Activated T-cell treated with anti-CD3 and anti-CD28 coated beads, Interleukin-2, amount 50 U/mL, for 24 hours (primary cell): ENCODE data around the gene HOXC9.
A peak's percentile ranks its signal among the peaks of the same experiment; 100 is the strongest.

Source experiments
- DNase-seq: peaks from one replicate; pipeline ENCODE4 v3.0.0-alpha.2; 2020
- H3K27ac Mint-ChIP-seq: 2 replicates; pipeline ENCODE4 v1.8.0; 2020; ENCODE audit warnings: mild to moderate bottlenecking, mixed read lengths
- H3K27me3 Mint-ChIP-seq: 2 replicates; pipeline ENCODE4 v1.8.0; 2020; ENCODE audit warnings: mixed read lengths
- H3K36me3 Mint-ChIP-seq: 2 replicates; pipeline ENCODE4 v1.8.0; 2020; ENCODE audit warnings: low read depth, mixed read lengths
- H3K4me1 Mint-ChIP-seq: 2 replicates; pipeline ENCODE4 v1.8.0; 2020; ENCODE audit warnings: low read depth, mixed read lengths
- H3K4me3 Mint-ChIP-seq: 2 replicates; pipeline ENCODE4 v1.8.0; 2020; ENCODE audit warnings: mild to moderate bottlenecking, moderate library complexity, mixed read lengths
- H3K9me3 Mint-ChIP-seq: 2 replicates; pipeline ENCODE4 v1.8.0; 2020; ENCODE audit warnings: mixed read lengths

Gene HOXC9

GRCh38 chr12:53956914-53957536, 42.9 kb upstream of the HOXC9 start:
- Mint-ChIP-seq H3K9me3 (no peaks in the 10 kb centered on the region), H3K4me1 (peaks cover 25% of the 10 kb centered on the region), H3K27ac (no peak overlapping the region), H3K4me3 (no peak overlapping the region), H3K36me3 (no peaks in the 10 kb centered on the region), H3K27me3 (peaks cover 95% of the 10 kb centered on the region)
- no peak for DNase-seq

GRCh38 chr12:53958128-53958527, 41.8 kb upstream of the HOXC9 start:
- Mint-ChIP-seq H3K36me3 (no peaks in the 10 kb centered on the region), H3K9me3 (no peaks in the 10 kb centered on the region), H3K4me1 (peaks cover 20% of the 10 kb centered on the region), H3K4me3 (no peak overlapping the region), H3K27ac (no peak overlapping the region), H3K27me3 (peaks cover 95% of the 10 kb centered on the region)
- DNase-seq, result no peak

GRCh38 chr12:53959314-53959713, 40.6 kb upstream of the HOXC9 start:
- Mint-ChIP-seq H3K4me3 (no peak overlapping the region), H3K36me3 (no peaks in the 10 kb centered on the region), H3K9me3 (no peaks in the 10 kb centered on the region), H3K27ac (no peak overlapping the region), H3K4me1 (peaks cover 22% of the 10 kb centered on the region), H3K27me3 (peaks cover 93% of the 10 kb centered on the region)
- DNase-seq, result no peak

DNA sequence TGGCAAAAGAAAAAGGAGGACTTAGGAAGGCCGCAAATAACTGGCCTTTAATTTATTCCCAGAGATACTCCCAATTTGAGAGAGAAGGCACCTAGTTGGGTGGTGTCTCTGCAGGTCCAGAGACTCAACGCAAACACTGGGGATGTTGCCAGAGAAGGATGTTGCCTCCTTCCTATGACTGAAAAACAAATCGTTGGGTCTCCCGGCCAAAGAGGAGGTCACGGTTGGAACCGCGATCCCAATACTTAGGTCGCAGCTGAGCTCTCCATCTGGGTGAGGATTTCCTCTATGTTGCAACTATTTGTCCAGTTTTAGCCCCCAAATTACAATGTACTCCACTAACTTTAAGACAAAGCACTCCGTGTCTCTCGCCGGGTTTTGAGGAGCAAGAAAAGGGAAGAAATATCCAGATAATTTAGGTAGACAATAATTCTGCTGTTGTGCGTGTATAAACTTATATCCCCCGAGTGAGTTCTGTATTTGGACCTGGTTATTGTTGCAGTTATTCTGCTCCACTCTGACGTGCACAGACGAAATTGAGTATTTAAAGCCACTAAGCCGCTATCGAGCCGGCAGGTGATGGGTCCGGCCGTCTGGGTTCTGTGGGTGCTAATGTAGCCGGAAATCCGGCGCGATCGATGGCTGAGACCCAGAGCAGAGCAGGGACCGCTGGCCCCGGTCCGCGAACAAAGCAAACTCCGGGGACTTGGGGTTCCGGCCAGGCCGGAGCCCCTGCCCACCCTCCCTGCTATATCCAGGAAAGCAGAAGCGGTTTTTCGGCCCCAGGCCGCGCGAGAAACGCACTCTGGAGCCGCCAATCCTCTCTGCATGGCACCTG, 39.6 kb upstream of the HOXC9 start:
- H3K27ac Mint-ChIP-seq, result no peak overlapping the region
- no peak for DNase-seq
- H3K9me3 Mint-ChIP-seq, result no peaks in the 10 kb centered on the region
- H3K27me3 Mint-ChIP-seq, result peaks cover 95% of the 10 kb centered on the region
- H3K4me3 Mint-ChIP-seq, result no peak overlapping the region
- peaks cover 27% of the 10 kb centered on the region for H3K4me1 Mint-ChIP-seq
- no peaks in the 10 kb centered on the region for H3K36me3 Mint-ChIP-seq

DNA sequence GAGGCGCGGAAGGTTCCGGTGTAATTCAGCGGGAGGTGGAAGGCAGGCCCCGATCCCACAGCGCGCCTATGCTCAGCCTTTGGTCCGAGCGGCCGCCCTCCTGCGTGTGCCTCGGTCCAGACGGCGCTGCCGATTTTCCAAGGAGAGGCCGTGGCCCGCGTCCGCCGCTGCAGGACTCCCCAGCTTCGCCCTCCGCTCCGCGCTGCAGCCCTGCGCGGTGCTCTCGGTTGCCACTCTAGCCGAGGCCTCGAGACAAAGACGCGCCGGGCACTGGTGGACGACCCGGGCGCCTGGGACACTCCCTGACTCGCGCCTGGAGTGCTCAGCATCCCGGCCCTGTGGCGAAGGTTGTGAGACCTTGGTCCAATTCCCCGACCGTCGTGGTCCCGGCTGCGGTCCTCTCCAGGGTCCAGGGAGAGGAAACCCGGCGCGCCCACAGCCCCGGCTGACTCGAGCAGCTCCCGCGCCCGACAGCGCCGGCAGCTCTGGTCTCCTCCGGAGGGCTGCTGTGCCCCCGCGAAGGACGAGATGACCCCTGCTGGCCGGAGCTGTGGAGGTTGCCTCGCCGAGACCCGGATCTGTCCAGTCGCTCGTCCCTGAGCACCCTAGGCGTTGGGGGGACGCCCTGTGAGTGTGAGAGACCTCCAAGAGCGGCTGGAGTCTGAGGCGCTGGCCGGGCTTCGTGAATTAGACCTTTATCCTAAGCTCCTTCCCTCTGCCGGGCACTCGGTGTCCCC, 38.8 kb upstream of the HOXC9 start:
- Mint-ChIP-seq H3K4me1 (peaks cover 27% of the 10 kb centered on the region), H3K4me3 (no peak overlapping the region), H3K36me3 (no peaks in the 10 kb centered on the region), H3K27me3 (peaks cover 95% of the 10 kb centered on the region), H3K27ac (no peak overlapping the region), H3K9me3 (no peaks in the 10 kb centered on the region)
- no peak for DNase-seq

DNA sequence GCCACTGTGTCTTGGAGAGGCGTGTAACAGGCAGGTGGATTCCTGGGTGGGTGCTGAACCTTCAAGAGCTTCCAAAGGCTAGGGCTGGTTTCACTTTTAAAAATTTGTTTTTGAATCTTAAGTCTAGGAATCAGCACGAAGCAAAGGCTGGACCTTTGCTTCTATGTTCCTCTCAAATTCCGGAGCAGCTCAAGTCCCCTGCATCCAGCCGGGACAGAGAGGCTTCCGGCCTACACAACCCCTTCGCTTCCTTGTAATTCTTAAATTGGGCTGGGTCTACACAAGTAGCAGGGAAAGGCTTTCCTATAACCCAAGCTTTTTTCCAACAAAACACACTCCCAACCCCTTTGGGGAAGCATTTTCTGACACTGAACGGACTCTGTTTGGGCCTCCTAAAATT, 37.0 kb upstream of the HOXC9 start:
- no peak overlapping the region for H3K4me3 Mint-ChIP-seq
- no peak overlapping the region for H3K27ac Mint-ChIP-seq
- H3K36me3 Mint-ChIP-seq, result no peaks in the 10 kb centered on the region
- H3K27me3 Mint-ChIP-seq, result peaks cover 95% of the 10 kb centered on the region
- H3K4me1 Mint-ChIP-seq, result peaks cover 29% of the 10 kb centered on the region
- no peaks in the 10 kb centered on the region for H3K9me3 Mint-ChIP-seq
- no peak for DNase-seq

GRCh38 chr12:53963434-53964314, 36.3 kb upstream of the HOXC9 start:
- Mint-ChIP-seq H3K27ac (no peak overlapping the region), H3K27me3 (peaks cover 95% of the 10 kb centered on the region), H3K9me3 (no peaks in the 10 kb centered on the region), H3K4me3 (peak overlapping the region; percentile 21), H3K4me1 (peaks cover 29% of the 10 kb centered on the region), H3K36me3 (no peaks in the 10 kb centered on the region)
- DNase-seq, result no peak

DNA sequence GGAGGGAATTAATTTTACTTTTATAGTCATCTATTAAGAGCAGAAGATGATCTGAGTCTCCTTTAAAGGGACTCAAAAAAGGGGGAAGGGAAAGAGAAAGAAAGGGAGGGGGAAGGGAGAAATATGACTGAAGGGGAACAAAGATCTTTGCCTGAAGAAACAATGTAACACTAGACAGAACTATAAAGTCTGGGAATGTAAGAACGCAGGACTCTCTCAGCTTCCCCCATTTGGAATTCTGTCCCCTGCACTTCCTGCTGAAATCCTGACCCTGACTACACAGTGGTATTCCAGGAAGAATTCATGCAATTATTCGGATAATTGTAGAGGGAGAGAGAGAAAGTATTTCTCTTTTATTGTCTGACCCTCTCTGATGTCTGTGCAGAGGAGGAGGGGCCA, 35.6 kb upstream of the HOXC9 start:
- Mint-ChIP-seq H3K27me3 (peaks cover 96% of the 10 kb centered on the region), H3K4me3 (no peak overlapping the region), H3K9me3 (no peaks in the 10 kb centered on the region), H3K36me3 (no peaks in the 10 kb centered on the region), H3K27ac (no peak overlapping the region), H3K4me1 (peaks cover 29% of the 10 kb centered on the region)
- no peak for DNase-seq

- no peaks in the 10 kb centered on the region for H3K36me3 Mint-ChIP-seq
- H3K9me3 Mint-ChIP-seq, result no peaks in the 10 kb centered on the region
- H3K4me1 Mint-ChIP-seq, result peaks cover 26% of the 10 kb centered on the region
- H3K4me3 Mint-ChIP-seq, result no peak overlapping the region
- no peak overlapping the region for H3K27ac Mint-ChIP-seq
- DNase-seq, result no peak
- peaks cover 96% of the 10 kb centered on the region for H3K27me3 Mint-ChIP-seq
These were observed 34.5 kb upstream of the HOXC9 start for GRCh38 chr12:53965281-53966084.

DNA sequence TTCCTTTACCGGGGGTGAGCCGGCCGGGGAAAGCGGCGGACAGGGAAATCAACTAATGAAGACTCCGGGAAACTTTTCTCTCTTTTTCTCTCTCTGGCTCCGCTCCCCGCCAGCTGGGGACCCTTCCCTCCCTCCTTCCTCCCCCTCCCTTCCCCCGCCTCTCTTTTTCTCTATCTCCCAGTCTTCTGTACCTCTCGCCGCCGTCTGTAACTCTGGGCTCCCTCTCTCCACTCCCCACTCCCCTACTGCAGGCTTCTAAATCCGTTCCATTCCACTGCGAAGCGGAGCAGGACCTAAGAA, 33.9 kb upstream of the HOXC9 start:
- no peak overlapping the region for H3K4me3 Mint-ChIP-seq
- peaks cover 25% of the 10 kb centered on the region for H3K4me1 Mint-ChIP-seq
- no peaks in the 10 kb centered on the region for H3K36me3 Mint-ChIP-seq
- H3K27me3 Mint-ChIP-seq, result peaks cover 96% of the 10 kb centered on the region
- no peak for DNase-seq
- no peak overlapping the region for H3K27ac Mint-ChIP-seq
- no peaks in the 10 kb centered on the region for H3K9me3 Mint-ChIP-seq

GRCh38 chr12:53966385-53967133, 33.4 kb upstream of the HOXC9 start:
- peak overlapping the region; percentile 48 for H3K27ac Mint-ChIP-seq
- peaks cover 98% of the 10 kb centered on the region for H3K27me3 Mint-ChIP-seq
- no peaks in the 10 kb centered on the region for H3K36me3 Mint-ChIP-seq
- DNase-seq, result no peak
- H3K4me3 Mint-ChIP-seq, result peak overlapping the region; percentile 33
- H3K9me3 Mint-ChIP-seq, result no peaks in the 10 kb centered on the region
- H3K4me1 Mint-ChIP-seq, result peaks cover 25% of the 10 kb centered on the region

DNA sequence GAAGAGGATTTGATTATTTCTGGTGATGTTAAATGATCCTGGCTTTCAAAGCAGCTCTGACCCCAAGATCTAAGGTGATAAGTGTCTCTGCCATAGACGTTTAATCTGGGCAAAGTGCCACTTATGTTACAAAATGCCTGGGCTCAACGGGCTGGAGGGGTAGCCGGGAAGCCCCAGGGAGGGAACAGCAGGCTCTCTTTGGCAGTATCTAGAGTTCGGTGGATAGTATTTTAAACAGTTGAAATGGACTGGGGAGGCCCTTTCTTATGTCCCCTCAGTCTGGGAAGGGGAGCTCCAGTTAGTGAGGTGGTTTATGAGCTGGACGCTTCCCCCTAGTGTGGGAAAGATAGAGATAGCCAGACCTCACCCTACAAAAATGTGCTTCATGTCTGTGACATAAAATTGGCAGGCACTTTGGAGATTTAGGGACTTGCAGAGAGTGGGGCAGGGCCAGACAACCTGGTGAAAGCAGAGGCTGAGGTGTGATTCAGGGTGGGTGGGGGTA, 32.5 kb upstream of the HOXC9 start:
- Mint-ChIP-seq H3K9me3 (no peaks in the 10 kb centered on the region), H3K27ac (no peak overlapping the region), H3K27me3 (peaks cover 99% of the 10 kb centered on the region), H3K4me3 (no peak overlapping the region), H3K36me3 (no peaks in the 10 kb centered on the region), H3K4me1 (peaks cover 25% of the 10 kb centered on the region)
- DNase-seq, result no peak
